Rectal smooth muscle tissue (tissue), 1 donor: ENCODE measurements around the gene LHFPL2.

Experiments used
- H3K27ac ChIP-seq: one replicate; pipeline ENCODE4 v1.7.0; 2013; ENCODE audit warnings: low read depth, low read length, inconsistent platforms
- H3K27me3 ChIP-seq: one replicate; pipeline ENCODE4 v1.7.0; 2013; ENCODE audit warnings: low read length; ENCODE audit not compliant: control insufficient read depth, insufficient read depth
- H3K36me3 ChIP-seq: one replicate; pipeline ENCODE4 v1.7.0; 2013; ENCODE audit warnings: low read length; ENCODE audit not compliant: control insufficient read depth, insufficient read depth
- H3K4me1 ChIP-seq: one replicate; pipeline ENCODE4 v1.7.0; 2013; ENCODE audit warnings: low read length; ENCODE audit not compliant: control insufficient read depth, insufficient read depth
- H3K4me3 ChIP-seq: one replicate; pipeline ENCODE4 v1.7.0; 2013; ENCODE audit warnings: low read length
- H3K9ac ChIP-seq: one replicate; pipeline ENCODE4 v1.7.0; 2013; ENCODE audit warnings: low read length

Gene LHFPL2

DNA sequence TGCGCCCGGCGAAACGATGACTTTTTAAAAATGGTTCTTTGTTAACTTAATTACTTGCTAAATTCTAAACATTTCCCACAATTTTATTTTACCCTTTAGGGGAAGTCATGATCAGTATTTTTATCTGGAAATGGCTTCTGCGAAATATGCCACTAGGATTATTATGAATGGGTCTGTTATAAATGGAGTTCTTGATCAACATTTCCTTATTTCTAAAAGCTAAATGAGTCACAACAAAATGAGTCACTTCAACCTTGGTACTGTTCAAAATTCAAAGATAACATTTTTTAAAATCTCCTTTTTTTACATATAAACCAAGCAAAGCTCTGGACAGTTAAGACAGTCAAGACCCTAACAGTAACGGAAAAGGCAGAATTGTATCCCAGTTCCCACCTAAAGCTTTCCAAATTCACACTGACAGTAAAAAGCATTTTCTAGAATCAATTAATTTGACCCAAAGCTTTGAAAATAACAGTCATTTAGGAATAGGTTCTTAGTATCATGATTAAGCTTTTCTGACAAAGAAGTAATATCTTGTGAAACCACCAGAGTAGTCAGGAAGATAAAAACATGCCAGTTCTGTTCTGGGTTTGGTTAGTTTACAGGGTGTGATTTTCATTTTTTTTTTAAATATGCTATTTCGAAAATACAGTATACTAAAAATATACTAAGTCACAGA is 81.7 kb downstream of the LHFPL2 start:
- Histone ChIP-seq H3K27ac (no peak overlapping the region), H3K36me3 (no peaks in the 10 kb centered on the region), H3K27me3 (no peaks in the 10 kb centered on the region)

DNA sequence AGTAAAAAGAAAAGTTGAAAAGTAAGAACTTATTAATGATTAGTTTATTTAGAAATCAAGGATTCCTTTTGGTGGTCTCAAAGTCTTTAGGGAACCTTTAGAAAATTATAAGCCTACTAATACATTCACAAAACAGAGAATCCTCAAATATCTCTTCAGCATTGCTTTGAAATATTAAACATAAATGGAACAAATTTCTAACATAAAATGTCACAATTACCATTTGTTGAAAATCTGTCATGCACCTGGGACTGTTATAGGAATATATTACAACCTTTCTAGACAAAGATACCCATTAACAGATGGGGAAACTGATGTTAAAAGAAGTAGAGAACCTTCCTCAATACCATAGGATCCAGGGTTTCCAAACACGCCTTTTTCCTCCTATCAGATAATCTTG is 83.2 kb downstream of the LHFPL2 start:
- H3K4me1 ChIP-seq, result peaks cover 9% of the 10 kb centered on the region
- no peak overlapping the region for H3K9ac ChIP-seq
- no peaks in the 10 kb centered on the region for H3K36me3 ChIP-seq
- H3K27me3 ChIP-seq, result no peaks in the 10 kb centered on the region
- no peak overlapping the region for H3K4me3 ChIP-seq
- H3K27ac ChIP-seq, result no peak overlapping the region

More for the DNA sequence above, 81.7 kb downstream of the LHFPL2 start:
- no peak overlapping the region for H3K4me3 ChIP-seq
- no peak overlapping the region for H3K9ac ChIP-seq
- H3K4me1 ChIP-seq, result peaks cover 9% of the 10 kb centered on the region

DNA sequence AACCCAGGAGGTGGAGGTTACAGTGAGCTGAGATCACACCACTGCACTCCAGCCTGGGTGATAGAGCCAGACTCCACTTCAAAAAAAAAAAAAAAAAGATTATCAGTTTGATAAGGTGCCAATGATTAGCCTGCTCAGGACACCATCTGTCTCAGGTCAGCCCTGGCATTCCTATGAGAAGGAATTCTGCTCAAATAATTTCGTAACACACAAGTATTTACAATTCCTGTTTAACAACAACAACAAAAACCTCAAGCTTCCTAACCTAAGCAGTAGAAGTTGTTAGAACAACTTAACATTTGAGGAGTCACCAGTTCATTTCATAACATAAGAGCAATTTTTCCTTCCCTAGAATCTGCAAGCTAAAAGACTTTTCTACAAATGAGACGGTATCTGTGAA is 85.0 kb downstream of the LHFPL2 start:
- H3K9ac ChIP-seq, result no peak overlapping the region
- no peak overlapping the region for H3K27ac ChIP-seq
- H3K4me3 ChIP-seq, result no peak overlapping the region
- no peaks in the 10 kb centered on the region for H3K27me3 ChIP-seq
- peaks cover 9% of the 10 kb centered on the region for H3K4me1 ChIP-seq
- H3K36me3 ChIP-seq, result no peaks in the 10 kb centered on the region

DNA sequence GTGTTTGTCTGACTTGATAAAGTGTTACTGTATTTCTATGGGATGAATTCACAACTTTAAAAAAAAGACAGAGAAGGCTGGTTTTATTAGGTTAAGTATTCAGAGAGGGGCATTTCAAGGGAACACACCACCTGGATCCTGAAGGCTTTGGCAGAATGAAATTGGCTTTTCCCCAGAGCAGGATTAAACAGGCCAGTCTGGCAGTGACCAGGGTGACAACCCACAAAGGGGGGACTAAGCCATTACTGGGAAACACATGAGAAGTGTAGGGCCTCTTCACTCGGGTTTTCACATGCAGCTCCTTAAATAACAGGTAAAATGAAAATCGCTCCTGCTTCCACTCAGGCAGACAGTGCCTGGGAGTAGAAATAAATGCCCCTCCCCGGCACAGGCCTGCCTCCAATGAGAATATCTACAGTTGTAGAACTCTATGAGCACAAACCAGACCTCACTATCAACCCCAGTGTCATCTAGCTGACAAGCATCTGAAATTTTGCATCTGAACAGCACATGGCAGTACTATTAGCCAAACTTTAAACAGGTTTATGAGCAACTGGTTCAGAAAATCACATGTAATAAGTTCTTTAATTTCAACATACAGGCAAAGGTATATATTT is 85.8 kb downstream of the LHFPL2 start:
- no peak overlapping the region for H3K4me3 ChIP-seq
- peaks cover 5% of the 10 kb centered on the region for H3K4me1 ChIP-seq
- no peak overlapping the region for H3K27ac ChIP-seq
- H3K36me3 ChIP-seq, result no peaks in the 10 kb centered on the region
- no peaks in the 10 kb centered on the region for H3K27me3 ChIP-seq
- H3K9ac ChIP-seq, result no peak overlapping the region

DNA sequence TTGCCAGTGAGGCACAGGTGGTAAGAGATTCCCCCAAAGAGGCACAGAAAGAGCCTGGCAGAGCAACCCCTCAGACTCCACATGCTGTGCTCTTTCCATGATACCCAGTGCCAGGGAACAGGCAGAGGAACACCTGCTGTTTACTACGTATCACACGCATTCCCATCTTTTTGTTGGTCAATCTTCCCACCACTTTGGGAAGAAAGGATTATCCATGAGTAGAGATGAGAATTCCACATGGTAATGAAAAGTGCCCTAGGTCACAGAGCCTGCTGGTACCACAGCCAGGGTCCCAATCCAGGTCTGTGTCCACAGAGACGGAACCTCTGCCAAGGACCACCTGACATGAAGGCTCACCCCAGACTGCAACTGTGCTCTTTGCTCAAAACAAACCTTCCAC is 86.6 kb downstream of the LHFPL2 start:
- no peaks in the 10 kb centered on the region for H3K27me3 ChIP-seq
- H3K27ac ChIP-seq, result no peak overlapping the region
- H3K4me3 ChIP-seq, result no peak overlapping the region
- no peak overlapping the region for H3K9ac ChIP-seq
- no peaks in the 10 kb centered on the region for H3K4me1 ChIP-seq
- no peaks in the 10 kb centered on the region for H3K36me3 ChIP-seq

DNA sequence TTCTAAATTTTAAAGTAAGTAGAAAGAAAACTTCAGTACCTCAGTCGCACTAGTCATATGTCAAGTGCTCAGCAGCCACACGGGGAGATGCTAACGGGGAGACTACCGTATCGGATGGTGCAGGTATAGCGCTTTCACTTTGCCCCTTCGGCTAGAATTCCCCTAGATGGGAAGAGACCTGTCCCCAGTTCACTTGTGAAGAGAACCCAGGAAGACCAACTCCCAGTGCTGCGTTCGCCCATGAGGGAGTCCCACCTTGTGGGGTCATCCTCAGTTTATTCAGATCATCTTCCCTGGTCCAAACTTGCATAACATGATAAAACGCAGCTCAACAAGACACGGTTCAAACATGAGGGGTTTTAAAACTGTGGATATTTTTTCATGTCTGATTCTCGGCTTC is 87.3 kb downstream of the LHFPL2 start:
- Histone ChIP-seq H3K4me1 (no peaks in the 10 kb centered on the region), H3K36me3 (no peaks in the 10 kb centered on the region), H3K4me3 (no peak overlapping the region), H3K27ac (no peak overlapping the region), H3K27me3 (no peaks in the 10 kb centered on the region), H3K9ac (no peak overlapping the region)

DNA sequence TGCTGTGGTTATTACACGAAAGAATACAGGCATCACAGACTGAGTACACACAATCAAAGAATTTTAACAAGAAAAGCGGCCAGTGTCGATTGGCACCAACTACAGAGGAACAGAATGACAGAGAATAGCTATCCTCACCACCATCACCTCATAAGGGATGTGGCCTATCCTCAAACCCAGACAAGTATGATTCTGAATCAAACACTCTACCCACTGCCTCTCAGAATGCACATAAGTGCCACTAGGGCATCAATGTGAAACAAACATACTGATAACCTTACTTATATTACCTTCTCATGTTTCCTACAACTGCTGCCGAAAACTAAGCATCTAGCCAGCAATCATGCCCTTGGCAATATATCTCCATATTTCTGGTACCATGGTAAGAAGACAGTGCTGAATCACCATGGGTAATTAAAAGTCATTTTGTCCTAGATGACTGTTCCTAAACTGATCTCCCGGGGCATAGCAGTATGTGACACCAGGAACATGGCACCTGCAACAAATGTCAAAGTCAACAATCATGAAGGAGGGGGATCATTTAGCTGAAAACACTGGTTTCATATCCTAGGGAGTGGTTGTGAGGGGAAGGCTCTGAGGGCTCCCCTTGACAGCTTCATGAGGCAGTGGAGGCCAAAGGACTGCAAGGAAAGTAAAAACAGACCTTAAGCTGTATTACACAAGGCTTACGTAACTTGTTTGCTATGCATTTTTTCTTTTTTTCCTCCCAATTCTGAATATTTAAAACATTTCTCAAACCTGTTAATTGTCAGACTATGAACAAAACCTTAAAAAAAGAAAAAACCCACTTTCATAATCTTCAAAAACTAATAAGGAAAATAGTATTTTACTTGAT is 88.3 kb downstream of the LHFPL2 start:
- no peaks in the 10 kb centered on the region for H3K27me3 ChIP-seq
- no peak overlapping the region for H3K27ac ChIP-seq
- H3K4me3 ChIP-seq, result no peak overlapping the region
- H3K36me3 ChIP-seq, result no peaks in the 10 kb centered on the region
- H3K4me1 ChIP-seq, result no peaks in the 10 kb centered on the region
- H3K9ac ChIP-seq, result no peak overlapping the region

DNA sequence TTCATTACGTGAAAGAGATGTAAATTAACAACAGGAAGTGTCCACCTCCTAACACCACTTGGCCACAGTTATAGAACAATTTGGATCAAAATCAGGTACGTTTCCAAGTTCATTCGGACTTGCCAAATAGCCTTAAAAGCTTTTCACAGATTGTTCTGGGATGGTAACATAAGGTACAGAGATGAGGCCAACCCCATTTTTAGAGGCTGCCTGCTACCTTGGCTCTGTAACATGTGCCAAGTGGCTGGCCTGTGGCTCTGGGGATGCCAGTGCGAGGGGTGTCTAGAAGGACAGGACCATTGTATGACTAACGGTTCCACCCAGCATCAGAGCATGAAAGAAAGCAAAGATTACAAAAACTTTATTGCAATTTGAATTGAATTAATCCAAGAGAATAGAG is 91.0 kb downstream of the LHFPL2 start:
- Histone ChIP-seq H3K36me3 (no peaks in the 10 kb centered on the region), H3K27me3 (no peaks in the 10 kb centered on the region), H3K4me1 (no peaks in the 10 kb centered on the region), H3K4me3 (no peak overlapping the region), H3K9ac (no peak overlapping the region), H3K27ac (no peak overlapping the region)

DNA sequence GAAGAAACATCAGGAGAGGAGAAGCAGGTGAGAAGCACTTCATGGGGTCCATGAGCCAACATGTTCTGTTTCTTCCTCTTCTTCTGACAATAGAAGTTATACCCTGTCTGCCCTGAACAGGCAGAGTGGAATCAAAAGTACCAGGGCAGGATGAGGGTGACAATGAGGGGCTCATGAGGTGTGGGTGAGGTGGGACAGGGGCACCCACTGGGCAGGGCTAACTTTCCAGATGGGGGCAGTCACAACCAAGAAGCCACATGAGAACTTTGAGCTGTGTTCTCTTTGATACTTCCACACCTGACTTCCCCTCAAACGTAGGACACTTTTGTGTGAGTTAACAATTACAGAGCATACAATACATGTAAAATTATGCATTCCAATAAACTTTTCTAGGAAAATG is 92.7 kb downstream of the LHFPL2 start:
- H3K4me3 ChIP-seq, result no peak overlapping the region
- no peak overlapping the region for H3K9ac ChIP-seq
- no peak overlapping the region for H3K27ac ChIP-seq
- H3K36me3 ChIP-seq, result no peaks in the 10 kb centered on the region
- H3K27me3 ChIP-seq, result no peaks in the 10 kb centered on the region
- H3K4me1 ChIP-seq, result peaks cover 3% of the 10 kb centered on the region

DNA sequence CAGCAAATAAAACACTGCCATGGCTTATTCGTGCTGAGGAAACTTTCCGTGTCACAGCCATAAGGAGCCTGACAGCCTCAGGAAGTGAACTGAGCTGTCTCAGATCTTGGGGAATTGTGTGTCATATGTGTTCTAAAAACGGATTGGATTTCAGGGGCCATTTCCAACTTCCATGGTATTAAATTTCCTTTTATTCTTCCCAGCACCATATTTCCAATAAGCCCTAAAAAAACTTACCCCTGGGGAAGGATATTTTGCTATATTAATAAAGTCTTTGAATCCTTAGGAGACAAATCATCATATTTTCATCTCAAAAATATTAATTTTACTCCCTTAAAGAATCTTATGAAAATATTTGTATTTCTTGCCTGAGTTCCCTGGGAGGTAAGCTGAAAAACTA is 93.9 kb downstream of the LHFPL2 start:
- H3K4me1 ChIP-seq, result peaks cover 5% of the 10 kb centered on the region

DNA sequence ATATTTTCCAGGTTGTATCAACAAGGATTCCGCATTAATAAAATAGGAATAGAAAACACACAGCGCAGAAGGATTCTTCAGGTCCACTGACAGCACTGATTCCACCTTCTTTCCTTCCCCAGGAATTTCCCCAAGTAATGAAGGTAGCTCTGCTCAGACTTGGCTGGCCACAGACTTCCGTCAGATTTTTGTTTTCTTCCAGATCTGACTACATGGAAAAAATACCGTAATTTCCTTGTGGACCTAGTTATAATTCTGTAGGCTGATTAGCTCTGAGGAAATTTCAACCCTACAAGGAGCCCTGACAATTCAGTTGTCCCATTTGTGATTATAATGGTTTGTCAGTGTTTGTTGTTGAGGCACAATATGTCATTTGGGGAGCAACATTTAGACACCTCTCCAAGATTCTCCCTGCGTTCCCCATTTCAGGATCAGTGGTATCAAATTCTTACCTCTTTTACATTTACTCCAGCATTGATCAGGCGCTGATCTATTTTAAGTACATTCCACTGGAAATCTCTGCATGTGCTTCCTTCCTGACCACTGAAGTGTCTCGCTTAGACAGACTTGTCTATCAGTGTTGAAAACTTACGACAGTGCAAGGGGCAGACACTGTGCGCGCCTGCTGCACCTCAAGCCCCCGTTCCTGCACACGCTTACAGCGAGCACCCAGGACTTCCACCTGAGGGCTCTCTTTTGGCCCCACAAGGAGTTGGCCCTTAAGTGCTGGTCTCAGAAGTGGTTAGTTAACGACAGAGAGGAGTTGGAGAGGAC is 94.8 kb downstream of the LHFPL2 start:
- H3K9ac ChIP-seq, result no peak overlapping the region
- H3K4me3 ChIP-seq, result no peak overlapping the region
- peaks cover 5% of the 10 kb centered on the region for H3K4me1 ChIP-seq
- H3K27me3 ChIP-seq, result no peaks in the 10 kb centered on the region
- no peak overlapping the region for H3K27ac ChIP-seq
- no peaks in the 10 kb centered on the region for H3K36me3 ChIP-seq

More for the DNA sequence above, 93.9 kb downstream of the LHFPL2 start:
- no peak overlapping the region for H3K9ac ChIP-seq
- H3K27me3 ChIP-seq, result no peaks in the 10 kb centered on the region
- no peak overlapping the region for H3K27ac ChIP-seq
- H3K36me3 ChIP-seq, result no peaks in the 10 kb centered on the region
- no peak overlapping the region for H3K4me3 ChIP-seq

DNA sequence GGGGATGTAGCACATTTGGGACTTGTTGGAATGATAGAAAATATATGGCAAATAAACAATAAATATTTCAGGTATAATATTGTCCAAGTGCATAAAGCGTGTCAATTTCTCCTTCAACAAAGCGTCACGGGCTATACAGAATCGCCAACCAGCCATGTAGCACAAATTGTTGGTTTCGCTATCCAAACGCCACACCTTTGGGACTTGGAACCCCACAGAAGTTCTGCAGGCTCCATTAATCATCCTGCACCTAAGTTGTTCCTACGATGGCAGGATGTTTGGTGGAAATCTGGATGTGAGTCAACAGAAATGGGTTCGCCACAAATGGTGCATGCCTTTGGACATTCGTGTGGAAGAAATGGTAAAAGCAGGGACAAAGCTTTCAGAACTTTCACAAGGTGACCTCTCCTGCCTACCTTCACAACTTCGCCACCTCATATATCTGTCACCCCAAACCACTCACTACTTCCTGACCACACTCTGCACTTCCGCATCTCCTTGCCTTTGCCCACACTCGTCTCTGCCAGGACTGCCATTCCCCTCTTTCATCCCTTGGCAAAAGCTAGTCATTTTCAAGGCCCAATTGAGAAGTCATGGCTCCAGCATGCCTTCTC is 95.7 kb downstream of the LHFPL2 start:
- Histone ChIP-seq H3K4me3 (no peak overlapping the region), H3K4me1 (peaks cover 10% of the 10 kb centered on the region), H3K27me3 (no peaks in the 10 kb centered on the region), H3K36me3 (no peaks in the 10 kb centered on the region), H3K9ac (no peak overlapping the region), H3K27ac (no peak overlapping the region)
